Tibial artery (tissue), 4 donors: ENCODE measurements around the gene PIEZO2.

Experiments
- DNase-seq, 2 donors: peaks; one replicate each; pipeline ENCODE4 v3.0.0-alpha.2; 2019
- H3K27ac ChIP-seq, 2 donors: fragments of 200-600 bp; sonication (generic) in 1 of 2; 1 replicate in 1 of 2; 2 replicates in 1 of 2; pipeline ENCODE4 v1.5.1; 2018 to 2019; ENCODE audit warnings: mild to moderate bottlenecking in 1 of 2
- H3K27me3 ChIP-seq, 2 donors: fragments of 200-600 bp; sonication (generic) in 1 of 2; one replicate each; pipeline versions ENCODE4 v1.5.1 to v1.6.0; 2016 to 2019
- H3K36me3 ChIP-seq, 3 donors: fragments of 200-600 bp; sonication (generic) in 2 of 3; one replicate each; pipeline ENCODE4 v1.5.1; 2016 to 2019; ENCODE audit warnings: mild to moderate bottlenecking in 2 of 3
- H3K4me1 ChIP-seq, 4 donors: fragments of 200-600 bp; sonication (generic) in 2 of 4; 1 replicate in 3 of 4; 2 replicates in 1 of 4; pipeline ENCODE4 v1.5.1; 2016 to 2019
- H3K4me3 ChIP-seq, 2 donors: fragments of 200-600 bp; sonication (generic) in 1 of 2; 1 replicate in 1 of 2; 2 replicates in 1 of 2; pipeline ENCODE4 v1.5.1; 2018 to 2019; ENCODE audit warnings: mild to moderate bottlenecking in 2 of 2
- H3K9me3 ChIP-seq, 3 donors: fragments of 200-600 bp; sonication (generic) in 1 of 3; one replicate each; pipeline ENCODE4 v1.5.1; 2016 to 2019
- CTCF ChIP-seq, 2 experiments: fragments of 200-600 bp in 1 of 2; fragments of 450-650 bp in 1 of 2; IDR thresholded peaks; one replicate each; pipeline ENCODE4 v1.5.1; 2017 to 2019; ENCODE audit warnings: antibody characterized with exemption in 2 of 2, mild to moderate bottlenecking in 1 of 2, moderate library complexity in 1 of 2
- intact Hi-C: fragments of 100-400 bp; cut with DNase I; formaldehyde crosslinking; loops from one replicate; pipeline ENCODE4 v1.15.0; 2023; ENCODE audit warnings: low total_unique reads

PIEZO2 gene

GRCh38 chr18:10743766-10744165, 405.6 kb downstream of the PIEZO2 start:
- no peaks in the 10 kb centered on the region for H3K4me1 ChIP-seq
- H3K36me3 ChIP-seq: no peaks in the 10 kb centered on the region
- no peaks in the 10 kb centered on the region for H3K9me3 ChIP-seq
- no peak overlapping the region for H3K4me3 ChIP-seq
- no peak for DNase-seq
- intact Hi-C loops: no loop called here
- no peak for TF ChIP-seq CTCF (IDR thresholded peaks at IDR 0.05)
- no peaks in the 10 kb centered on the region for H3K27me3 ChIP-seq
- no peak overlapping the region for H3K27ac ChIP-seq

- Histone ChIP-seq H3K4me1 (no peaks in the 10 kb centered on the region), H3K9me3 (no peaks in the 10 kb centered on the region), H3K27ac (no peak overlapping the region), H3K36me3 (no peaks in the 10 kb centered on the region), H3K27me3 (no peaks in the 10 kb centered on the region), H3K4me3 (no peak overlapping the region)
- DNase-seq: no peak
- intact Hi-C loops: no loop called here
- TF ChIP-seq CTCF (IDR thresholded peaks at IDR 0.05): no peak
Observed at GRCh38 chr18:10739152-10739551, 410.2 kb downstream of the PIEZO2 start.

GRCh38 chr18:10736984-10737383, 412.4 kb downstream of the PIEZO2 start:
- no peak overlapping the region for H3K4me3 ChIP-seq

GRCh38 chr18:10732990-10733389, 416.4 kb downstream of the PIEZO2 start:
- intact Hi-C loops: no loop called here
- Histone ChIP-seq H3K9me3 (no peaks in the 10 kb centered on the region), H3K36me3 (no peaks in the 10 kb centered on the region), H3K4me3 (no peak overlapping the region), H3K27me3 (no peaks in the 10 kb centered on the region), H3K27ac (no peak overlapping the region), H3K4me1 (no peaks in the 10 kb centered on the region)
- no peak for TF ChIP-seq CTCF (IDR thresholded peaks at IDR 0.05)
- DNase-seq: no peak

More at GRCh38 chr18:10736984-10737383, 412.4 kb downstream of the PIEZO2 start:
- no peak for TF ChIP-seq CTCF (IDR thresholded peaks at IDR 0.05)
- no peaks in the 10 kb centered on the region for H3K36me3 ChIP-seq
- no peaks in the 10 kb centered on the region for H3K27me3 ChIP-seq
- intact Hi-C loops: no loop called here
- no peaks in the 10 kb centered on the region for H3K9me3 ChIP-seq
- H3K4me1 ChIP-seq: no peaks in the 10 kb centered on the region
- DNase-seq: no peak
- H3K27ac ChIP-seq: no peak overlapping the region

- no peaks in the 10 kb centered on the region for H3K36me3 ChIP-seq
- intact Hi-C loops: no loop called here
- no peak for TF ChIP-seq CTCF (IDR thresholded peaks at IDR 0.05)
- H3K4me3 ChIP-seq: no peak overlapping the region
- no peaks in the 10 kb centered on the region for H3K27me3 ChIP-seq
- no peaks in the 10 kb centered on the region for H3K9me3 ChIP-seq
- H3K27ac ChIP-seq: no peak overlapping the region
- H3K4me1 ChIP-seq: no peaks in the 10 kb centered on the region
- no peak for DNase-seq
Observed at GRCh38 chr18:10727477-10727876, 421.9 kb downstream of the PIEZO2 start.
